Stimulated activated CD8-positive, alpha-beta memory T cell treated with anti-CD3 and anti-CD28 coated beads, Interleukin-15, amount 100 ng/mL, for 24 hours (primary cell): ENCODE measurements around the gene ATP8B2.

Source experiments
- DNase-seq: peaks from one replicate; pipeline ENCODE4 v3.0.0-alpha.2; 2020; ENCODE audit warnings: low read depth

The ATP8B2 gene

GRCh38 chr1:154398141-154398540 lies 72.8 kb downstream of the ATP8B2 start:
- DNase-seq: no peak

GRCh38 chr1:154398678-154399077 lies 73.4 kb downstream of the ATP8B2 start:
- no peak for DNase-seq

GRCh38 chr1:154400381-154400801 lies 75.1 kb downstream of the ATP8B2 start:
- DNase-seq: no peak
